ENCODE data around the gene ALDH3B2.

DNA sequence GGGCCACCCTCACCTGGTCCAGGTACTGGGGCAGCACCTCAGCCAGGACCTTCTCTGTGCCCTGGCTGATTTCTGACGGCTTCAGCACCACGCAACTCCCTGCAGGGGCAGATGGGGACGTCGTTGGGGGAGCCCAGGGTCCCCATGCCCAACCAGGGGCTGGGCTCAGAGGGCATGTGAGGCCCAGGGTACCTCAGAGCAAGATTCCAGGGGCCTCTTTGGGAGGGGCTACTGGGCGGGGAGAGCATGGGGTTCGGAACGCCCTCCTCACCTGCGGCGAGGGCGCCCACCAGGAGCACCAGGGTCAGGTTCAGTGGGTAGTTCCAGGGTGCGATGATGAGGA is 8.1 kb downstream of the ALDH3B2 start:
- TF ChIP-seq, protein P1, sequence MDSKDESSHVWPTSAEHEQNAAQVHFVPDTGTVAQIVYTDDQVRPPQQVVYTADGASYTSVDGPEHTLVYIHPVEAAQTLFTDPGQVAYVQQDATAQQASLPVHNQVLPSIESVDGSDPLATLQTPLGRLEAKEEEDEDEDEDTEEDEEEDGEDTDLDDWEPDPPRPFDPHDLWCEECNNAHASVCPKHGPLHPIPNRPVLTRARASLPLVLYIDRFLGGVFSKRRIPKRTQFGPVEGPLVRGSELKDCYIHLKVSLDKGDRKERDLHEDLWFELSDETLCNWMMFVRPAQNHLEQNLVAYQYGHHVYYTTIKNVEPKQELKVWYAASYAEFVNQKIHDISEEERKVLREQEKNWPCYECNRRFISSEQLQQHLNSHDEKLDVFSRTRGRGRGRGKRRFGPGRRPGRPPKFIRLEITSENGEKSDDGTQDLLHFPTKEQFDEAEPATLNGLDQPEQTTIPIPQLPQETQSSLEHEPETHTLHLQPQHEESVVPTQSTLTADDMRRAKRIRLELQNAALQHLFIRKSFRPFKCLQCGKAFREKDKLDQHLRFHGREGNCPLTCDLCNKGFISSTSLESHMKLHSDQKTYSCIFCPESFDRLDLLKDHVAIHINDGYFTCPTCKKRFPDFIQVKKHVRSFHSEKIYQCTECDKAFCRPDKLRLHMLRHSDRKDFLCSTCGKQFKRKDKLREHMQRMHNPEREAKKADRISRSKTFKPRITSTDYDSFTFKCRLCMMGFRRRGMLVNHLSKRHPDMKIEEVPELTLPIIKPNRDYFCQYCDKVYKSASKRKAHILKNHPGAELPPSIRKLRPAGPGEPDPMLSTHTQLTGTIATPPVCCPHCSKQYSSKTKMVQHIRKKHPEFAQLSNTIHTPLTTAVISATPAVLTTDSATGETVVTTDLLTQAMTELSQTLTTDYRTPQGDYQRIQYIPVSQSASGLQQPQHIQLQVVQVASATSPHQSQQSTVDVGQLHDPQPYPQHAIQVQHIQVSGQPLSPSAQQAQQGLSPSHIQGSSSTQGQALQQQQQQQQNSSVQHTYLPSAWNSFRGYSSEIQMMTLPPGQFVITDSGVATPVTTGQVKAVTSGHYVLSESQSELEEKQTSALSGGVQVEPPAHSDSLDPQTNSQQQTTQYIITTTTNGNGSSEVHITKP (tag by site-specific recombination; IDR thresholded peaks at IDR 0.05) = no peak
- TF ChIP-seq, protein P2, sequence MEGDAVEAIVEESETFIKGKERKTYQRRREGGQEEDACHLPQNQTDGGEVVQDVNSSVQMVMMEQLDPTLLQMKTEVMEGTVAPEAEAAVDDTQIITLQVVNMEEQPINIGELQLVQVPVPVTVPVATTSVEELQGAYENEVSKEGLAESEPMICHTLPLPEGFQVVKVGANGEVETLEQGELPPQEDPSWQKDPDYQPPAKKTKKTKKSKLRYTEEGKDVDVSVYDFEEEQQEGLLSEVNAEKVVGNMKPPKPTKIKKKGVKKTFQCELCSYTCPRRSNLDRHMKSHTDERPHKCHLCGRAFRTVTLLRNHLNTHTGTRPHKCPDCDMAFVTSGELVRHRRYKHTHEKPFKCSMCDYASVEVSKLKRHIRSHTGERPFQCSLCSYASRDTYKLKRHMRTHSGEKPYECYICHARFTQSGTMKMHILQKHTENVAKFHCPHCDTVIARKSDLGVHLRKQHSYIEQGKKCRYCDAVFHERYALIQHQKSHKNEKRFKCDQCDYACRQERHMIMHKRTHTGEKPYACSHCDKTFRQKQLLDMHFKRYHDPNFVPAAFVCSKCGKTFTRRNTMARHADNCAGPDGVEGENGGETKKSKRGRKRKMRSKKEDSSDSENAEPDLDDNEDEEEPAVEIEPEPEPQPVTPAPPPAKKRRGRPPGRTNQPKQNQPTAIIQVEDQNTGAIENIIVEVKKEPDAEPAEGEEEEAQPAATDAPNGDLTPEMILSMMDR (tag by site-specific recombination; IDR thresholded peaks at IDR 0.05) = no peak
- TF ChIP-seq, protein P3, sequence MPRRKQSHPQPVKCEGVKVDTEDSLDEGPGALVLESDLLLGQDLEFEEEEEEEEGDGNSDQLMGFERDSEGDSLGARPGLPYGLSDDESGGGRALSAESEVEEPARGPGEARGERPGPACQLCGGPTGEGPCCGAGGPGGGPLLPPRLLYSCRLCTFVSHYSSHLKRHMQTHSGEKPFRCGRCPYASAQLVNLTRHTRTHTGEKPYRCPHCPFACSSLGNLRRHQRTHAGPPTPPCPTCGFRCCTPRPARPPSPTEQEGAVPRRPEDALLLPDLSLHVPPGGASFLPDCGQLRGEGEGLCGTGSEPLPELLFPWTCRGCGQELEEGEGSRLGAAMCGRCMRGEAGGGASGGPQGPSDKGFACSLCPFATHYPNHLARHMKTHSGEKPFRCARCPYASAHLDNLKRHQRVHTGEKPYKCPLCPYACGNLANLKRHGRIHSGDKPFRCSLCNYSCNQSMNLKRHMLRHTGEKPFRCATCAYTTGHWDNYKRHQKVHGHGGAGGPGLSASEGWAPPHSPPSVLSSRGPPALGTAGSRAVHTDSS (tag by site-specific recombination; IDR thresholded peaks at IDR 0.05) = no peak
- TF ChIP-seq ZNF16 (tag by site-specific recombination; IDR thresholded peaks at IDR 0.05; ENCODE audit: low read depth) = no peak
- TF ChIP-seq YY1 (tag by site-specific recombination; IDR thresholded peaks at IDR 0.05) = no peak
- TF ChIP-seq, protein P4, sequence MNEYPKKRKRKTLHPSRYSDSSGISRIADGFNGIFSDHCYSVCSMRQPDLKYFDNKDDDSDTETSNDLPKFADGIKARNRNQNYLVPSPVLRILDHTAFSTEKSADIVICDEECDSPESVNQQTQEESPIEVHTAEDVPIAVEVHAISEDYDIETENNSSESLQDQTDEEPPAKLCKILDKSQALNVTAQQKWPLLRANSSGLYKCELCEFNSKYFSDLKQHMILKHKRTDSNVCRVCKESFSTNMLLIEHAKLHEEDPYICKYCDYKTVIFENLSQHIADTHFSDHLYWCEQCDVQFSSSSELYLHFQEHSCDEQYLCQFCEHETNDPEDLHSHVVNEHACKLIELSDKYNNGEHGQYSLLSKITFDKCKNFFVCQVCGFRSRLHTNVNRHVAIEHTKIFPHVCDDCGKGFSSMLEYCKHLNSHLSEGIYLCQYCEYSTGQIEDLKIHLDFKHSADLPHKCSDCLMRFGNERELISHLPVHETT (tag by site-specific recombination; IDR thresholded peaks at IDR 0.05) = no peak
- no peak for TF ChIP-seq ZNF274 (IDR thresholded peaks at IDR 0.05; ENCODE audit: low read length)
- no peak for TF ChIP-seq ZNF274 (tag by site-specific recombination; IDR thresholded peaks at IDR 0.05; ENCODE audit: borderline replicate concordance)
- TF ChIP-seq HOXD13 (CRISPR knock-in tag; IDR thresholded peaks at IDR 0.05; ENCODE audit: borderline replicate concordance) = no peak
